ENCODE data around the gene C2orf68. TPM values are rescaled to one million over a fixed set of nuclear protein-coding genes. Genes with fewer than 3 reads are reported as not detected.
"Not testable (repeated sequence)": the region's sequence is repeated elsewhere in the genome, so short reads cannot be mapped to it uniquely, and the experiment has no call there.

The C2orf68 gene
- total RNA-seq, 1 donor from 2014 or later: 40.5 TPM

DNA sequence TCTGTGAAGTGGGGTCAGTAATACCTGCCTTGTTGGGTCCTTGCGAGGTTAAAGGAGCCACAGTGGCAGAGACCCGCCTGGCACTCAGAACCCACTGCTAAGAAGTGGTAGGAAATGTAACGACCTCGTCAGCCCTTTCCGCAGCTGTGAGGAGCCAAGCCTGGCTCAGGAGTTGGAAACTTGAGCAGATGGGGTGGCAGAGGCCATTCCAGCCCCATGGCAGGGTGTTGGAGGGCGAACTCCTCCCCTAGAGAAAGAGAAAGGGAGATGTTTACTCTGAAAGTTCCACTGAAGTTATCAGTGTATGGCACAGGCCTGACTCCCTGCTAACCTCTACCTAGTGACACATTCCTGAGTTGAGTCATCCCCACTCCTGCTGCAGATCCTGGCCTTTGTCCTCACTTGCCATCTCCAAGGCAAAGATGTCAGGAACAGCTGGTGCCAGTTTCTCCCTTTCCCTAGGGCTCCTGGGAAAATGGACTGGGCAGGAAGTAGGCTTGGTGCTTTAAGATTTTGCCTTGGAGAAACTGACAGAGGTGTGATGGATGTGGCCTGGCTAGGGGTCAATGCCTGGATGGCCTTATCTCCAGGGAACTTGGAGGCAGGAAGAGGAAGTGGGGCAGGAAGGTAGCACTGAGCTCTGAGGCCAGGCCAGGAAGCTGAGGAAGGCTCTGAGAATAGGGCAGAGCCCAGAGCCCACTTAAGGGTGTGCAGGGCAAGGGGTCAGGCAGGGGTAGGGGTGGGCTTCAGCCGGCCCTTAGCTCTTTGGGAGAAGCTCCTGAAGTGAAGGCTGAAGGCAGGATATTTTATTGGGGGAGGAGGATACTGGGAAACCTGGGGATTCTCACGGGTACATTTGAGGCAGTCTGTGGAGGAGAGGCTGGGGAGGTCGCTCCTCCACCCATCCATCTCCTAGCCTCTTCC, 26.7 kb downstream of the C2orf68 start:
- intact Hi-C loops (cut with micrococcal nuclease): loop anchor here (1.0 to 2.0 kb wide), 3 partner anchors 10 to 32 kb away; partner anchors contain the start of genes GGCX, RNF181 and USP39

GRCh38 chr2:85584354-85584856, 27.5 kb downstream of the C2orf68 start, which contains the start of gene VAMP5:
Gene VAMP5 (plus strand): TSS chr2:85584431. CDS start chr2:85584491, 60 bp downstream.
- intact Hi-C loops (cut with micrococcal nuclease): loop anchor here (1.0 to 2.0 kb wide), 3 partner anchors 11 to 32 kb away; partner anchors contain the start of genes GGCX, RNF181 and USP39

GRCh38 chr2:85583667-85584353, 28.1 kb downstream of the C2orf68 start:
- intact Hi-C loops (cut with micrococcal nuclease): loop anchor here (1.0 to 2.0 kb wide), 3 partner anchors 11 to 33 kb away; partner anchors contain the start of genes GGCX, RNF181 and USP39

- intact Hi-C loops (cut with micrococcal nuclease): no loop called here
These were observed 29.4 kb downstream of the C2orf68 start for GRCh38 chr2:85582492-85582891.

GRCh38 chr2:85580206-85580605, 31.7 kb downstream of the C2orf68 start:
- intact Hi-C loops (cut with micrococcal nuclease): no loop called here

DNA sequence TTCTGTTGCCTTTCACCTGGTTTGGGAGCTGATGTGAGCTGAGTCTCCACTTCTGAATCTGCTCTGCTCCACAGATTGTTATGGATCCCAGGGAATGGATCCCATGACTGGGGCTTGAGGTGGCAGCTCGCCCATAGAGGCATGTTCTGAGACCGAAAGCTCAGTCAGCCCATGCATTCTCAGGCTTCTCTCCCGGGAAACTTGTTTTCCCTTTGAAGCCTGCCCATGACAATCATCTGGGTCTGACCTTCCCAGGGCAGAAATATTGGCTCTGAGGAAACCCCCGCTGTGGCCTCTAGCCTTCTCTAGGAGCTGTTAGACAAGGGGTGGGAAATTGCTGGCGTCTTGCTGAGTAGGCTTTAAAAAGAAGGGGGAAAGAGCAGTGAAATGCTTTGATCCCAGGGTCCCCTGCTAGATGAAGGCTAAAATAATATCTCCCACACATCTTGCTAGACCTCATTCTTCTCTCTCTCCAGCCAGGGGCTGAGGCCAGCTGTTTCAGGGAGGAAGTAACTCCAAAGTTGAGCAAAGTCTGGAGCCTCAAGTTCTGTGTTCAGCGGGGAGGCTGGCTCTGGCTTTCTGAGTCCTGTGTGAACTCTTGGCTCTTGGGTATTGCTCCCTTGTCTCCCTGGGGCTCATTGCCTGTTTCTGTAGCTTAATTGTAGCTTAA, 32.5 kb downstream of the C2orf68 start:
- intact Hi-C loops (cut with micrococcal nuclease): loop anchor here (2.0 kb wide), 1 partner anchor 15 kb away; the partner anchor contains the start of gene RNF181

DNA sequence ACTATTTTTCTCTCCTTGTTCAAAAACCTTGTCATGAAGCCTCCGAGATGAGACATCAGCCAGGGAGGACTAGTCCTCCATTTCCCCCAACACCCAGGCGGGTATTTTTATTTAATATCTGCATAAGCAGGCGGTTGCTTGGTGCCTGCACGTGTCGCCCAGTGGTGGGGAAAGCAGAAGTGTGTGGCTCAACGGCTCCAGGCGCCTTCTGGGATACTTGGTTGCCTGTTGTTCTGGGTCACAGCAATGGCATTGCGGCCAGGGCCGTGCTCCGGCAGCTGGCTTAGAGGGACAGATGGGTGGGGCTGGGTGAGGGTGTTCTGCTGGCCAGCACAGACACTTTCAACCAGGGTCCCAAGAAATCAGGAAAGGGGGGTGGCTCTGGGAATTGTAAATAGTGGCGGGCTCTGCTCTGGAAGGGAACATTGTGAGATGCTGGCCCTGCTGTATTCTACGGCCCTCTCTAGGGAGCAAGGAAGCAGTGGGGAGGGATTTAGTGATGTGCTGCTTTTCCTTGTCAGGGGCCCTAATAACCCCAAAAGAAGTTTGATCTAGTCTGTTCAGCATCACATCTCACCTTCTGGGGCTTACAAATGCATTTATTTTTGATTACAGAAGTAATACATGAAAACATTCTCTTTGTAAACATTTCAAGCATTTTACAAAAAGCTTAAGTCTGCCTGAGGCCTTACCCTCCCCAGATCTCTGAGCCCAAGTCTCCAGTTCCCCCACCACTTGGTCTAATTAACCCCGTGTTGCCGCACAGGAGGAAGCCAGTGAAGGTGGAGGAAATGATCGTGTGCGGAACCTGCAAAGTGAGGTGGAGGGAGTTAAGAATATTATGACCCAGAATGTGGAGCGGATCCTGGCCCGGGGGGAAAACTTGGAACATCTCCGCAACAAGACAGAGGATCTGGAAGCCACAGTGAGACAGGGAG, 33.4 kb downstream of the C2orf68 start:
- intact Hi-C loops (cut with micrococcal nuclease): loop anchor here (2.0 kb wide), 1 partner anchor 16 kb away; the partner anchor contains the start of gene RNF181

DNA sequence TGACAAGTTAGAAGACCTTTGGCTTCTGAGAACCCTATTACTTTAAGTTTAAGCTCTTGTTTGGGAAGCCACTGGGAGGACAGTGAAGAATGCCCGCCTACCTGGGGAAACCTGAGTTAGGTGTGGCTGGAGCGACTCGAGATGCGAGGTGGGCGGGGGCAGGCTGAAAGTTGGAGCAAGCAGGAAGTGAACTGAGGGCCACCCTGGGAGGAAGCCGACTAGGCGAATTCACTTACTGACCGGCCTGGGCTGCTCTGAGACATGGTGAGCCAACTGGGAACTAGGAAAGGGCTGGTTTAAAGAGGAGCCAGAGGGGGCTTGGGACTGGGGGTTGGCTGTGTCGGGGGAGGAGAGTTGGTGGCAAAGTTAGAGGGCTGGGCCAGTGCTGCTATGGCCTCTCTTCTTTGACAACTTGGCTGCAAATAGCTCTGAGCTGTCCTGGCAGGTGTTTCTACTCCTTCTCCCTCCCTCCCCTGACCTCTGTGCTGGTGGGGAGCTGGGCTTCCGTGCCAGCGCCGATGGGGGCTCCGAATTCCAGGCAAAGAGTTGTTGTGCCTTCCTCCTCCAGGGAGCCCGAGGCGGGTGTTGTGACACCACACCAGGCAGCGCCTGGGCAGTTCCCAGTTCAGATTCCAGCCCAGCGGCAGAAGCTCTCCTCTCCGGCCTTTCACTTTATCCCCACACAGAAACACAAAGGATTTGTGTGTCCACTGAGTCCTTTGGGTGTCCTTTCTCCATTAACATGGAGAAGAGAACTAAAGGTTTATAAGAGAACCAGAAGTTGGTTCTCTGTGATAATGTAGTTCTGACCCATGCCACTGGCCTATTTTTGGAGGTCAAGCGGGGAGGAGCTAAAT, 34.3 kb downstream of the C2orf68 start, which contains the start of gene VAMP8:
VAMP8 (plus strand) TSS at position 201 of the 857 bp plus-strand sequence; CDS start at position 262, 61 bp downstream.
- intact Hi-C loops (cut with micrococcal nuclease): loop anchor here (2.0 kb wide), 1 partner anchor 17 kb away; the partner anchor contains the start of gene RNF181

DNA sequence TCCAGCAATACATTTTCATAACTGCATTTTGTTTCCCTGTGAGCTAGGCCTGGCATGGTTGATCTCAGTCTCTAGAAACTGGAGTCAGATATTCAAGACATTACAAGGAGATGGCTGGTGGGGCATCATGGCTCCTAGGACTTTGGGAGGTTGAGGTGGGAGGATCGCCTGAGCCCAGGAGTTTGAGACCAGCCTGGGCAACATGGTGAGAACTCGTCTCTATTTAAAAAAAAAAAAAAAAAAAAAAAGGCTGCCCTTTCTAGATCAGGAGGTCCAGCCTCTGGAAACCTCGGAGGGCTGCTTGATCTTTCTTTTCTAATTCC, 34.8 kb downstream of the C2orf68 start:
- intact Hi-C loops (cut with micrococcal nuclease): no loop called here

GRCh38 chr2:85575739-85576138, 36.1 kb downstream of the C2orf68 start:
- intact Hi-C loops (cut with micrococcal nuclease): no loop called here

DNA sequence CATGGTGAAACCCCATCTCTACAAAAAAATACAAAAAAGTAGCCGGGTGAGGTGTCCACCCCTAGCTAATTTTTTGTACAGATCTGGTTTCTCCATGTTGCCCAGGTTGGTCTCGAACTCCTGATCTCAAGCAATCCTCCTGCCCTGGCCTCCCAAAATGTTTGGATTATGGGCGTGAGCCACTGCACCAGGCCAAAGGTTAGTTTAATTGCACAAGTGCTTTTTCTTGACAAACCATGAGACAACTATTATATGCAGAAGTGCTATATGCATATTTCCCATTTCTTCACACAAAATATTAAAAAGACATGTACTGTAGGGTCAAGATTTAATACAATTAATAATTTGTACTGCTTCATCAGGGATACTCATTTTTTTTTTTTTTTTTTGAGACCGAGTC, 45.6 kb downstream of the C2orf68 start:
- intact Hi-C loops (cut with micrococcal nuclease): no loop called here

GRCh38 chr2:85564144-85564563, 47.7 kb downstream of the C2orf68 start:
- intact Hi-C loops (cut with micrococcal nuclease): no loop called here

GRCh38 chr2:85561280-85562212, 50.3 kb downstream of the C2orf68 start, which contains the start of gene GGCX:
Gene GGCX (minus strand): TSS chr2:85561493. CDS start chr2:85561428, 65 bp downstream.
- intact Hi-C loops (cut with micrococcal nuclease): loop anchor here (1.0 kb wide), 5 partner anchors 22 to 233 kb away; partner anchors contain the start of genes ELMOD3, MAT2A, RETSAT and RNF181

- intact Hi-C loops (cut with micrococcal nuclease): loop anchor here (1.0 kb wide), 5 partner anchors 22 to 233 kb away; partner anchors contain the start of genes ELMOD3, MAT2A, RETSAT and RNF181
These were observed 51.0 kb downstream of the C2orf68 start for GRCh38 chr2:85560812-85561279.

DNA sequence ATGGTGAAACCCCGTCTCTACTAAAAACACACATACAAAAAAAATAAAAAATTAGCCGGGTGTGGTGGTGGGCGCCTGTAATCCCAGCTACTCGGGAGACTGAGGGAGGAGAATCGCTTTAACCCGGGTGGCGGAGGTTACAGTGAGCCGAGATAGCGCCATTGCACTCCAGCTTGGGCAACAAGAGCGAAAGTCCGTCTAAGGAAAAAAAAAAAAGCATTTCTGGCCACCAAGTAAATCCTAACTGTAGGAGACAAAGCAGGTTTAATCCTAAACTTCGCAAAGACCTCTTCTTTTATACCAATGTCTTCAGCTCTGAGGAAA, 51.5 kb downstream of the C2orf68 start:
- intact Hi-C loops (cut with micrococcal nuclease): not testable (repeated sequence)

DNA sequence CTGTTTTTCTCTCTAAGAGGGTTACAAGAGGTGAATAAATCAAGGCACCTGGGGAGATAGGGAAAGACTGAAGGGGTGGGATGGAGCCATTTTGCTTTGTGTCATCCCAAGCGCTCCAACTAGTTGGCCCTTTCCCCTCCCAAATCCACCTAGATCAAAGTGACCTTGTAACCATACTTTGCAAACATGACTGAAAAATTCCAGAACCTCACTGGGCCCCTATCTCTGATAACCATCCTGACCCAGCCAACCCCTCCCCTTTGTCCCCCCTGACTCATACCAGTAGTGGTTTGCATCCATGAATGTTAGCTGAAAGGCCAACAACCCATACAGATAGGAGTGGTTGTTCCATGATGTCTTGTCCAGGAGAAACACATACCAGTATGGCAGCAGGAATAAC, 53.7 kb downstream of the C2orf68 start:
- intact Hi-C loops (cut with micrococcal nuclease): no loop called here

GRCh38 chr2:85557130-85557529, 54.7 kb downstream of the C2orf68 start:
- intact Hi-C loops (cut with micrococcal nuclease): no loop called here
